ENCODE results near the gene PNKP. TPM values are rescaled to one million over a fixed set of nuclear protein-coding genes. Genes with fewer than 3 reads are reported as not detected.

The PNKP gene
- total and polyA plus RNA-seq, 9 of the 15 experiments (the other 6 are each of a cell fraction or from before 2014, with no cell fraction given), result 2.8 to 85.4 (median 25.3) TPM

GRCh38 chr19:49848938-49849337 is 18.4 kb downstream of the PNKP start:
- peak in 1 of 4 experiments; percentile 59 for DNase-seq (ENCODE audit: extremely low read depth in 1 of 4, low spot score in 3 of 4)
- Histone ChIP-seq H3K9me1 (ENCODE audit: control insufficient read depth, insufficient read depth, low read length) (peaks cover 11% of the 10 kb centered on the region), H4K20me1 (replicated peaks; ENCODE audit: control insufficient read depth, insufficient read depth, low read length) (peaks cover 11% of the 10 kb centered on the region), H3K36me3 (ENCODE audit: control insufficient read depth, insufficient read depth, low read length) (peaks cover 16% of the 10 kb centered on the region), H3K27me3 (ENCODE audit: control insufficient read depth in 2 of 2, insufficient read depth in 2 of 2, low read length in 2 of 2) (no peaks in the 10 kb centered on the region), H3K4me3 (no peak overlapping the region), H3K27ac (ENCODE audit: extremely low read depth, low read depth, low read length) (peak overlapping the region; percentile 100), H3K4me2 (ENCODE audit: insufficient read depth, low read length) (peak overlapping the region; percentile 92; the same call in 1 of the 2 replicates), H3K79me2 (ENCODE audit: control insufficient read depth, insufficient read depth, low read length) (peaks cover 45% of the 10 kb centered on the region), H3K9ac (ENCODE audit: insufficient read depth in 1 of 2, low read depth in 2 of 2, low read length in 2 of 2) (peak overlapping the region in 1 of 2 experiments; percentile 99; a peak in 1 of 4 replicates), H2AFZ (ENCODE audit: low read depth, low read length) (no peak overlapping the region), H3K4me1 (replicated peaks in 1 of 2; ENCODE audit: control insufficient read depth in 2 of 2, insufficient read depth in 2 of 2, low read length in 2 of 2) (peaks cover 39 to 50% of the 10 kb centered on the region in 2 experiments), H3K9me3 (replicated peaks; ENCODE audit: control insufficient read depth, insufficient read depth, low read depth, low read length) (0 out of 2 replicates have a peak, but pooled peaks cover 6% of the 10 kb centered on the region)
- no peak for ATAC-seq
- WGBS (ENCODE audit: insufficient coverage, low coverage, missing lambda C conversion rate), result 59% methylated on average over 3 of the region's 3 CpGs
- ChIA-PET POLR2A (interaction anchor here (1.1 to 2.0 kb wide), 4 partner anchors 10 to 173 kb away, joined by 4 to 8 read pairs (median 6); partner anchors contain the start of gene PRMT1), CTCF (ENCODE audit: low intra/inter-chr PET ratio) (interaction anchor here (0.6 kb wide), 1 partner anchor 165 kb away, joined by 3 read pairs; no protein-coding TSS in a partner anchor)
- in situ Hi-C loops (cut with MboI) (no loop called here), intact Hi-C loops (cut with micrococcal nuclease) (no loop called here)
- peak; percentile 67 for FAIRE-seq
- no TSS peak for BruUV-seq (replicated peaks)
- TF ChIP-seq TRIM28 (IDR thresholded peaks at IDR 0.05) (0 out of 2 replicates have a peak, but pooled peaks have one; percentile 35), JUND (IDR thresholded peaks at IDR 0.05; ENCODE audit: borderline replicate concordance, low read depth, low read length) (0 out of 2 replicates have a peak, but pooled peaks have one; percentile 42), JUND (tag; IDR thresholded peaks at IDR 0.05; ENCODE audit: borderline replicate concordance, low read depth, low read length) (no peak; the same call in 2 of the 3 replicates), ZNF395 (CRISPR knock-in tag; IDR thresholded peaks at IDR 0.05) (peak; percentile 48; the same call in 1 of the 2 replicates), AFF1 (IDR thresholded peaks at IDR 0.05; ENCODE audit: low read depth in 1 of 2, partially characterized antibody in 2 of 2) (no peak), REST (IDR thresholded peaks at IDR 0.05; ENCODE audit: borderline replicate concordance) (0 out of 2 replicates have a peak, but pooled peaks have one; percentile 4), REST (CRISPR knock-in tag; IDR thresholded peaks at IDR 0.05; ENCODE audit: low read depth) (no peak)
